GM23338 (cell line): Measurements from ENCODE around the gene FBXO39. TPM values are rescaled to one million over a fixed set of nuclear protein-coding genes. Genes with fewer than 3 reads are reported as not detected.

Source experiments
- ATAC-seq: fragments of 200-7000 bp; cut with Tn5 transposase; 3 replicates; pipeline ENCODE4 v1.9.1; 2020
- DNase-seq: peaks from one replicate; pipeline ENCODE4 v3.0.0-alpha.2; 2015; ENCODE audit warnings: low spot score
- H2AFZ ChIP-seq: fragments of 200-600 bp; sonication (generic); 2 replicates; pipeline ENCODE4 v1.8.0; 2016; ENCODE audit warnings: antibody characterized with exemption, mild to moderate bottlenecking, moderate library complexity
- H3F3A ChIP-seq: fragments of 200-600 bp; sonication (generic); replicated peaks from 2 replicates; pipeline ENCODE4 v1.8.0; 2017; ENCODE audit warnings: antibody characterized with exemption, mixed run types, low read depth
- H3K27ac ChIP-seq: fragments of 200-600 bp; sonication (generic); 2 replicates; pipeline ENCODE4 v1.6.1; 2016; ENCODE audit warnings: low read depth
- H3K27me3 ChIP-seq: fragments of 200-600 bp; sonication (generic); 2 replicates; pipeline ENCODE4 v1.8.0; 2016; ENCODE audit warnings: mild to moderate bottlenecking, mixed run types, moderate library complexity; ENCODE audit not compliant: insufficient read depth
- H3K36me3 ChIP-seq: fragments of 200-600 bp; sonication (generic); 2 replicates; pipeline ENCODE4 v1.8.0; 2016; ENCODE audit warnings: mild to moderate bottlenecking; ENCODE audit not compliant: insufficient read depth
- H3K4me1 ChIP-seq: fragments of 200-600 bp; sonication (generic); 2 replicates; pipeline ENCODE4 v1.8.0; 2016; ENCODE audit warnings: mild to moderate bottlenecking, moderate library complexity; ENCODE audit not compliant: insufficient read depth
- H3K4me2 ChIP-seq: fragments of 200-600 bp; sonication (generic); 2 replicates; pipeline ENCODE4 v1.7.1; 2017; ENCODE audit warnings: mixed run types
- H3K4me3 ChIP-seq: fragments of 200-600 bp; sonication (generic); 2 replicates; pipeline ENCODE4 v1.6.1; 2016; ENCODE audit warnings: mixed run types
- H3K79me2 ChIP-seq: fragments of 200-600 bp; sonication (generic); replicated peaks from 2 replicates; pipeline ENCODE4 v1.8.0; 2017; ENCODE audit warnings: mild to moderate bottlenecking; ENCODE audit not compliant: insufficient read depth
- H3K9me2 ChIP-seq: fragments of 200-600 bp; sonication (generic); 2 replicates; pipeline ENCODE4 v1.8.0; 2017; ENCODE audit not compliant: insufficient read depth
- H4K20me1 ChIP-seq: fragments of 200-600 bp; sonication (generic); replicated peaks from 2 replicates; pipeline ENCODE4 v1.8.0; 2017; ENCODE audit warnings: mild to moderate bottlenecking; ENCODE audit not compliant: insufficient read depth
- H3K27ac Mint-ChIP-seq: 2 replicates; pipeline ENCODE4 v1.8.0; 2020; ENCODE audit warnings: inconsistent platforms, mild to moderate bottlenecking, moderate library complexity, mixed read lengths
- H3K27me3 Mint-ChIP-seq: 3 replicates; pipeline ENCODE4 v1.8.0; 2022; ENCODE audit warnings: low read depth, mild to moderate bottlenecking, moderate library complexity, mixed read lengths, inconsistent platforms; ENCODE audit not compliant: insufficient read depth, poor library complexity
- H3K36me3 Mint-ChIP-seq: 3 replicates; pipeline ENCODE4 v1.8.0; 2021; ENCODE audit warnings: low read depth, mild to moderate bottlenecking, inconsistent platforms, moderate library complexity, mixed read lengths
- H3K4me1 Mint-ChIP-seq: 3 replicates; pipeline ENCODE4 v1.8.0; 2020; ENCODE audit warnings: mild to moderate bottlenecking, inconsistent platforms, mixed read lengths
- H3K4me3 Mint-ChIP-seq: 3 replicates; pipeline ENCODE4 v1.8.0; 2021; ENCODE audit warnings: moderate library complexity, mild to moderate bottlenecking, inconsistent platforms, mixed read lengths
- H3K9me3 Mint-ChIP-seq: 3 replicates; pipeline ENCODE4 v1.8.0; 2020; ENCODE audit warnings: moderate library complexity, mild to moderate bottlenecking, inconsistent platforms, mixed read lengths
- CREB1 ChIP-seq: fragments of 250-450 bp; sonication (Bioruptor Pico); IDR thresholded peaks from 2 replicates; pipeline ENCODE4 v1.5.0; 2020; ENCODE audit warnings: low read depth, mild to moderate bottlenecking, moderate library complexity
- CTCF ChIP-seq, 2 experiments: fragments of 200-600 bp in 1 of 2; sonication (generic) in 1 of 2; conservative IDR thresholded peaks; 2 replicates each; pipeline versions ENCODE4 v1.5.1 to v1.6.1; 2016 to 2017; ENCODE audit warnings: antibody characterized with exemption in 2 of 2, low read depth in 2 of 2, mild to moderate bottlenecking in 2 of 2, moderate library complexity in 1 of 2
- ETS1 ChIP-seq: IDR thresholded peaks from 2 replicates; pipeline ENCODE4 v1.6.1; 2016; ENCODE audit warnings: antibody characterized with exemption
- EZH2 ChIP-seq: fragments of 200-600 bp; sonication (generic); IDR thresholded peaks from one replicate; pipeline ENCODE4 v1.8.0; 2017; ENCODE audit warnings: antibody characterized with exemption, mild to moderate bottlenecking, low read depth; ENCODE audit not compliant: unreplicated experiment
- EZH2phosphoT487 ChIP-seq: fragments of 200-600 bp; sonication (generic); IDR thresholded peaks from one replicate; pipeline ENCODE4 v1.8.1; 2018; ENCODE audit warnings: antibody characterized with exemption; ENCODE audit not compliant: unreplicated experiment
- JUNB ChIP-seq: IDR thresholded peaks from one replicate; pipeline ENCODE4 v1.6.1; 2016; ENCODE audit warnings: antibody characterized with exemption; ENCODE audit not compliant: unreplicated experiment
- NANOG ChIP-seq: IDR thresholded peaks from 2 replicates; pipeline ENCODE4 v1.6.1; 2016; ENCODE audit warnings: antibody characterized with exemption, borderline replicate concordance
- POLR2AphosphoS5 ChIP-seq: IDR thresholded peaks from 2 replicates; pipeline ENCODE4 v1.6.1; 2016; ENCODE audit warnings: antibody characterized with exemption, low read depth
- STAT1 ChIP-seq: IDR thresholded peaks from one replicate; pipeline ENCODE4 v1.6.1; 2016; ENCODE audit warnings: antibody characterized with exemption; ENCODE audit not compliant: unreplicated experiment
- ZNF114 ChIP-seq: fragments of 250-450 bp; sonication (Bioruptor Pico); IDR thresholded peaks from 2 replicates; pipeline ENCODE4 v1.5.0; 2020; ENCODE audit warnings: mild to moderate bottlenecking, moderate library complexity
- ZNF331 ChIP-seq: fragments of 250-450 bp; sonication (Bioruptor Pico); IDR thresholded peaks from 2 replicates; pipeline ENCODE4 v1.5.0; 2020; ENCODE audit warnings: low read depth, mild to moderate bottlenecking, moderate library complexity
- ZNF462 ChIP-seq: fragments of 250-450 bp; sonication (Bioruptor Pico); IDR thresholded peaks from 2 replicates; pipeline ENCODE4 v1.5.0; 2020; ENCODE audit warnings: mild to moderate bottlenecking, moderate library complexity
- polyA plus RNA-seq: library from polyadenylated mRNA; unstranded; fragments of >200 nt; fragmentation: Nextera tagmentation; extraction: Ambion mirVana; gene quantifications from 2 replicates; pipeline ENCODE4 v1.2.1, GENCODE V29; 2016
- total RNA-seq: library from RNA; depleted of rRNA; stranded (reverse); fragments of >200 nt; shearing (Covaris generic); gene quantifications from 2 replicates; pipeline ENCODE4 v1.2.3, GENCODE V29; 2014
- TF ChIP-seq, protein P1 (sequence below): IDR thresholded peaks from one replicate; pipeline ENCODE4 v1.6.1; 2018; ENCODE audit warnings: antibody characterized with exemption; ENCODE audit not compliant: unreplicated experiment

FBXO39 gene
- total and polyA plus RNA-seq, 2 experiments from 2014 or later = not detected

DNA sequence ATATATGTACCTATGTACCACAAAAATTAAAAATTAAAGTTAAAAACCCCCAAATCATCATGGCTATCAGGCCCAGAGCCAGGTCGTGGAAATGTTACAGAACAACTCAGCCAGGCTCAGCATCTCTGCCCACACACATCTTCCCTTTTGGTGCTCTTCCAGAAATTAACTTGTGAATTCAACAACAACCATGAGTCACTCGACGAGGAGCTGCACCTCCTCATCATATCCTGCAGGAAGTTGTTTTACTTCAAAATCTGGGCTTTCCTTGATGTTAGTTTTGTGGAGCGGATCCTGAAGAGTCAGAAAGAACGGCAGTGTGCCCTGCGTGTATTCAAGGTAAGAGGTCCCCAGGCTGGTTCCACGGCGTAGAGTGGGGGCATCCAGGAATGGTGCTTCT, 10.6 kb downstream of the FBXO39 start:
- H3K9me3 Mint-ChIP-seq = no peaks in the 10 kb centered on the region
- H3K36me3 Mint-ChIP-seq = no peaks in the 10 kb centered on the region
- H3F3A ChIP-seq = no peaks in the 10 kb centered on the region
- H3K27me3 ChIP-seq = no peaks in the 10 kb centered on the region
- no peaks in the 10 kb centered on the region for H3K9me2 ChIP-seq
- H4K20me1 ChIP-seq = no peaks in the 10 kb centered on the region
- no peak overlapping the region for H3K4me2 ChIP-seq
- peaks cover 2% of the 10 kb centered on the region for H3K27me3 Mint-ChIP-seq
- H3K4me3 Mint-ChIP-seq = no peak overlapping the region
- H3K4me1 ChIP-seq = no peaks in the 10 kb centered on the region
- H3K27ac Mint-ChIP-seq = no peak overlapping the region
- no peak overlapping the region for H3K4me3 ChIP-seq
- H3K27ac ChIP-seq = no peak overlapping the region
- H3K79me2 ChIP-seq = no peaks in the 10 kb centered on the region
- no peak for DNase-seq
- TF ChIP-seq JUNB = no peak
- TF ChIP-seq EZH2phosphoT487 = no peak
- TF ChIP-seq EZH2 = no peak
- no peak for TF ChIP-seq ZNF462 (CRISPR knock-in tag)
- TF ChIP-seq, protein P1, sequence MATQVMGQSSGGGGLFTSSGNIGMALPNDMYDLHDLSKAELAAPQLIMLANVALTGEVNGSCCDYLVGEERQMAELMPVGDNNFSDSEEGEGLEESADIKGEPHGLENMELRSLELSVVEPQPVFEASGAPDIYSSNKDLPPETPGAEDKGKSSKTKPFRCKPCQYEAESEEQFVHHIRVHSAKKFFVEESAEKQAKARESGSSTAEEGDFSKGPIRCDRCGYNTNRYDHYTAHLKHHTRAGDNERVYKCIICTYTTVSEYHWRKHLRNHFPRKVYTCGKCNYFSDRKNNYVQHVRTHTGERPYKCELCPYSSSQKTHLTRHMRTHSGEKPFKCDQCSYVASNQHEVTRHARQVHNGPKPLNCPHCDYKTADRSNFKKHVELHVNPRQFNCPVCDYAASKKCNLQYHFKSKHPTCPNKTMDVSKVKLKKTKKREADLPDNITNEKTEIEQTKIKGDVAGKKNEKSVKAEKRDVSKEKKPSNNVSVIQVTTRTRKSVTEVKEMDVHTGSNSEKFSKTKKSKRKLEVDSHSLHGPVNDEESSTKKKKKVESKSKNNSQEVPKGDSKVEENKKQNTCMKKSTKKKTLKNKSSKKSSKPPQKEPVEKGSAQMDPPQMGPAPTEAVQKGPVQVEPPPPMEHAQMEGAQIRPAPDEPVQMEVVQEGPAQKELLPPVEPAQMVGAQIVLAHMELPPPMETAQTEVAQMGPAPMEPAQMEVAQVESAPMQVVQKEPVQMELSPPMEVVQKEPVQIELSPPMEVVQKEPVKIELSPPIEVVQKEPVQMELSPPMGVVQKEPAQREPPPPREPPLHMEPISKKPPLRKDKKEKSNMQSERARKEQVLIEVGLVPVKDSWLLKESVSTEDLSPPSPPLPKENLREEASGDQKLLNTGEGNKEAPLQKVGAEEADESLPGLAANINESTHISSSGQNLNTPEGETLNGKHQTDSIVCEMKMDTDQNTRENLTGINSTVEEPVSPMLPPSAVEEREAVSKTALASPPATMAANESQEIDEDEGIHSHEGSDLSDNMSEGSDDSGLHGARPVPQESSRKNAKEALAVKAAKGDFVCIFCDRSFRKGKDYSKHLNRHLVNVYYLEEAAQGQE = no peak
- TF ChIP-seq POLR2AphosphoS5 = no peak
- TF ChIP-seq STAT1 = no peak
- TF ChIP-seq ETS1 = no peak
- no peak for TF ChIP-seq ZNF114 (CRISPR knock-in tag)
- no peak for TF ChIP-seq ZNF331 (CRISPR knock-in tag)
- TF ChIP-seq CTCF (conservative IDR thresholded peaks at IDR 0.05; ENCODE audit: low read depth in 2 of 2) = no peak
- no peak for TF ChIP-seq NANOG
- no peak for TF ChIP-seq CREB1 (CRISPR knock-in tag)
- ATAC-seq = no peak
- H3K4me1 Mint-ChIP-seq = no peaks in the 10 kb centered on the region
- no peak overlapping the region; the same call in 1 of the 2 replicates for H2AFZ ChIP-seq
- H3K36me3 ChIP-seq = no peaks in the 10 kb centered on the region
